Mesenteric fat pad (tissue), 1 donor: Measurements from ENCODE around the gene CABLES1. TPM values are rescaled to one million over a fixed set of nuclear protein-coding genes. Genes with fewer than 3 reads are reported as not detected.
"Not testable (repeated sequence)": the region's sequence is repeated elsewhere in the genome, so short reads cannot be mapped to it uniquely, and the experiment has no call there.

Experiments used
- DNase-seq: peaks from one replicate; pipeline ENCODE4 v3.0.0-alpha.2; 2020; ENCODE audit warnings: low spot score
- total RNA-seq: library from RNA; stranded (reverse); fragmentation: NEBNext Ultra II Directional; extraction: Animal tissue kit (Norgen Biotek cat#: 25700); gene quantifications from one replicate; pipeline ENCODE4 v1.2.1, GENCODE V29; 2021
- donor health status: DM: yes; HTN: yes; CAD: no.

Gene CABLES1
- total RNA-seq, 1 donor from 2014 or later, result 57.0 TPM

DNA sequence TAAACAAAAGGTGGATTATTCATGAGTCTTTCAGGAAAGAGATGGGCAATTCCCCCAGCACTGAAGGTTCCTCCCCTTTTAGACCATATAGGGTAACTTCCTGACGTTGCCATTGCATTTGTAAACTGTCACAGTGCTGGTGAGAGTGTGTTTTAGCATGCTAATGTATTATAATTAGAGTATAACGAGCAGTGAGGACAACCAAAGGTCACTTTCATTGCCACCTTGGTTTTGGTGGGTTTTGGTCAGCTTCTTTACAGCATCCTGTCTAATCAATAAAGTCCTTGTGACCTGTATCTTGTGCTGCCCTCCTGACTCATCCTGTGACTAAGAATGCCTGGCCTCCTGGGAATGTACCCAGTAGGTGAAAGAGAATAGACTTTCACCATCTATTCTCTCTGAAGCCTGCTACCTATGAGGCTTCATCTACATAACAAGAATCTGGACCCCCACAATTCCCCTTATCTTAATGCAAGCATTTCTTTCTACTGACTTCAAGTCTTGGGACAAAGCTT lies 148.7 kb downstream of the CABLES1 start:
- no peak for DNase-seq

DNA sequence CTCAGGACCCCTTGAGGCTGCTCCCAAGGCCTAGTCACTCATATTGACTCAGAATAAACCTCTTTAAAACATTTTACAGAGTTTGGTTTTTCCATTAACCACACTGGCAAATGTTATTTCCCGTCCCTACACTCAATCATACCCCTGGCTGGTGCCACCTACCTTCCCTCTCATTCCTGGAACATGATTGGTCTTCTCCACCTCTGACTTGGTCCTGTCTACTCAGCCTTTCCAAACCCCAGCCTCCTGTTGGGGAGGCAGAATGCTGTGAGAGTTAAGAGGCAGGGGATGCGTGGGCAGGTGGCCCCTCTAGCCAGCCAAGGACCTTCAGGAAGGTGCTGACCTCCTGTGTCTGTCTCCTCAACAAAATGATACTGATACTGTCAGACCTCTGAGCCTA lies 149.3 kb downstream of the CABLES1 start:
- no peak for DNase-seq

DNA sequence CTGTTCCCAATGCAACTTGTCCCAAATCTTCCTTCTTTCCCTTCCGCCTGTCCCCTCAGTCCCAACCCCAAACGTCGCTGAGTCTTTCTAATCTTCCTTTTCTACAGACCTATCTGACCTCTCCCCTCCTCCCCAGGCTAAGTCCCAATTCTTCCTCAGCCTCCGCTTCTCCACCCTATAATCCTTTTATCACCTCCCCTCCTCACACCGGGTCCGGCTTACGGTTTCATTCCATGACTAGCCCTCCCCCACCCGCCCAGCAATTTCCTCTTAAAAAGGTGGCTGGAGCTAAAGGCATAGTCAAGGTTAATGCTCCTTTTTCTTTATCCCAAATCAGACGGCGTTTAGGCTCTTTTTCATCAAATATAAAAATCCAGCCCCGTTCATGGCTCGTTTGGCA lies 150.3 kb downstream of the CABLES1 start:
- not testable (repeated sequence) for DNase-seq

DNA sequence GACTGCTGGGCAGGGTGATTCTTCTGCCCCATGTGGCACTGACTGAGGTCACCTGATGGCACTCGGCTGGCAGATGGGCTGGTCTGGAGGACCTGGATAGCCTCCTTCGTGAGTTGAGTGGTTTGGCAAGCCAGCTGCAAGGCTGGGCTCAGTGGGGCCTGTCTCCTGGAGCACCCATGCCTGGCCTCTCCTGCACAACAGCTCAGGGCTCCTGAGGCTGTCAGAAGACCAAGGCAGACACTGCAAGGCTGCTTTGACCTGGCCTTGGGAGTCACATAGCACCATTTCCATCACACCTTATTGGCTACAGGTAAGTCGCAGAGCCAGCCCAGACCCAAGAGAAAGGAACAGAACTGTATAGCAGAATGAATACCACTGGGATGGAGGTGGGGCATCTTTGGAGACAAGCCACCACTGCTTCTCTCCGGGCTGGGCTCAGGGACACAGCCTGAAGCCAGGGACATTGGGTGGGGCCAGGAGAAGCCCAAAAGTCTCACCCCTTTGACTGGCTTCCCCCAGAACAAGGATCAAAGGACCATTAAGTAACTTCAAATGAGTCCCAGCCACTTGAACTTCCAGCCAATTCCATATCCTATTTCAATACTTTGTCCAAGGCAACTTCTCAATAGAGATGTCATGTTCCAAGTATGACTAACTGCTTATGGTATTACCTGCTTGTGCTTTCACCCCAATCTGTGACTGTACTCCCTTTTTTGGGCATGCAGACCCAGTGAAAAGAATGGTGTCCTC lies 156.3 kb downstream of the CABLES1 start:
- DNase-seq, result no peak

DNA sequence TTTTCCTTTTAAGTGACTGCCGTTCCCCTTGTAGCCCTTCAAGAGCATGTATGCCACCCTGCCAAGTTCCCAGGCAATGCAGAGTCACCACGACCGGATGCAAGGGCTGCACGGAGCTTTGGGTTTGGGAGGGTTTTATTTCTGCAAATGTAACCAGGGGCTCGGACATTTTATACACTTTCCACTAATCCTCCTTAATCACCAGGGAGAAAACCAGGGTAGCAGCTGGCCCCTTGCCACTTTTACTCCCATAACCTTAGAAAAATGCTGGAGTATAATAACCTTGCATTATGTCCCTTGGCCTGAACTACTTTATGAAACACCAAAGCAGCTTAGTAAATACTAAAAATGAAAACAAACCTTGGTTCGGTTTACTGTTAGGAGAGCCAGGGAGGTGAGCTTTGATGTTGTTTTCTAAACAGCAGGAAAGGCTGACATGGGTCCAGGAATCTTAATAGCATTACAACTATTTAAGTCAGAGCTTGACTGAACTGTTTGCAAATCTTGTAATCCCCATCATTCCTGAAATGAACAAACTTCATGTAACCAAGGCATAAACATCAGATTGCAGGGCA lies 165.0 kb downstream of the CABLES1 start:
- DNase-seq, result no peak

DNA sequence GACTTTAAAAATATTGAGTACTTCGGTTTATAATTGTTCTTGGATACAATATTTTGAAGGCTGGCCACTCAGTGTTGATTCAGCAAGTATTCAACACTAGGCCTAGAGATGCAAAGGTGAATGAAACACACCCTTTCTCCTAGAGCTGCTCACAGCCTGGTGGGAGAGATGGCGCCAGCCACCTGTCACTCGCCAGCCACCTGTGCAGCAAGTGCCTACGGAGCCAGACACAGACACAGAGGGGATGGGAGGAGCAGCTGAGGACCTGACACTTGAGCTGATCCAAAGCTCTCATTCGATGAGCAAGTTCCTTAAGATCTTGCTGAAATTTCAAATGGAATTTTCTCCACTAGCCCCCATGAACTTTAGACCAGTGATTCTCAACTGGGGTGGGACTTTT lies 166.7 kb downstream of the CABLES1 start:
- DNase-seq, result no peak

DNA sequence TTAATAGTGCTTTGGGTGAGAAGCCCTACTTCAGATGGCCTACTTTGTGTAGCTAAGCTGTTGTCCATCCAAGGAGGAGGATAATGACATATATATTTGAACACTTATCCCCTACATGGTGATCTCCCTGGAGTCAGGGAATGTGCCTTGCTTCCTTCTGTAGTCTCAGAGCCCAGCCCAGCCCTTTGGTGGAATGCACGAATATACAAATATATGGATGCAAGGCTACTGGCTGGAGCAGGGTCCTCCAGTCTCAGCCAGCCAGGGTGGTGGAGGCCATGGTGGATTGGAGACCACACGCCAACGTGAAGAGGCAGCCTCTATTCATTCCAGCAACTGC lies 167.2 kb downstream of the CABLES1 start:
- DNase-seq, result no peak

DNA sequence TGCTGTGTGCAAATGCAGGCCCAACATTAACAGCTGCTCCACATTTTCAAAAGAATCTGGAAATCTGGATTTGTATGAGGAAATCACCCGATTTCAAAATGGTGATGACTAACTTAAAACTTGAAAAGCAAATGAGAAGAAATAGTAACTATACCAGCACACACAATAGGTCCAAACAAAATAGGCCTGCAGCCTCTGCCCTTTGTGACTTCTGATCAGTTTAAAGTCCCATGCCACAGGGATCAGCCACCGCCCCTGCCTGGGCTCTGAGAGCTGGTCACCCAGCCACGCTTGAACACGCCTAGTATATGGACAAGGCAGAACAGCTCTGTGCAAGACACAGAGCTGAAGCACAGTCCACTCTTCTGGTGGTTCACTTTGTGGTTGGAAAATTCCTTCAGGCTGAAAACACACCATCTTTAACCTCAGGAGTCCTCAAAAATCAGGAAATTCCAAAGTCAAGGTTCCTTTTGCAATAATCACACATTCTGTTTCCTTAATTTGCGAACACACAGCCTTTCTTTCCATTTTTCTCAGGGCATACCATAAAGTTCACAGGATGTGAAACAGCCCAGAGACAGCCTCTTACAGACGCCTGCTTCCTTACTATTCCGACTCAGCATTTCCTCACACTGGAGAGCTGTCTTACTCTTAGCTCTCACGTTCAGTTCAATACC lies 167.7 kb downstream of the CABLES1 start:
- DNase-seq, result no peak

DNA sequence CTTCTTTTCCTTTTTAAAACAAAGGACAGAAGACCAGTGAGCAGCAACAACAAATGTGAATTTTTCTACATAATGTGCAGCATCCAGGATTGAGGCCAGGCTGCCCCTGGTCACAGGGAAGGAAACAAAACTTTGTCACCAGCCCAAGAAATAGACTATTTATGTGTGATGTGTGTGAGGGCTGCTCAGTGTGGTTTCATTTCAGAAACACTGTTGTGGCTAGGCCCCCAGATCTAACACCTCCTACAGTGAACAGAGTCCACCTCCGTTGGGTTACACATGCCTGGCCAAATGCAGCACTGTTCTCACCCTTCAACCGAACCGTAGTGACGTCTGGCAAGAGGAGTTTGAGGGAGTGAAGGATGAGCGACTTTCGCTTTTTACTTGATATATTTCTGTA lies 171.5 kb downstream of the CABLES1 start:
- DNase-seq, result no peak

DNA sequence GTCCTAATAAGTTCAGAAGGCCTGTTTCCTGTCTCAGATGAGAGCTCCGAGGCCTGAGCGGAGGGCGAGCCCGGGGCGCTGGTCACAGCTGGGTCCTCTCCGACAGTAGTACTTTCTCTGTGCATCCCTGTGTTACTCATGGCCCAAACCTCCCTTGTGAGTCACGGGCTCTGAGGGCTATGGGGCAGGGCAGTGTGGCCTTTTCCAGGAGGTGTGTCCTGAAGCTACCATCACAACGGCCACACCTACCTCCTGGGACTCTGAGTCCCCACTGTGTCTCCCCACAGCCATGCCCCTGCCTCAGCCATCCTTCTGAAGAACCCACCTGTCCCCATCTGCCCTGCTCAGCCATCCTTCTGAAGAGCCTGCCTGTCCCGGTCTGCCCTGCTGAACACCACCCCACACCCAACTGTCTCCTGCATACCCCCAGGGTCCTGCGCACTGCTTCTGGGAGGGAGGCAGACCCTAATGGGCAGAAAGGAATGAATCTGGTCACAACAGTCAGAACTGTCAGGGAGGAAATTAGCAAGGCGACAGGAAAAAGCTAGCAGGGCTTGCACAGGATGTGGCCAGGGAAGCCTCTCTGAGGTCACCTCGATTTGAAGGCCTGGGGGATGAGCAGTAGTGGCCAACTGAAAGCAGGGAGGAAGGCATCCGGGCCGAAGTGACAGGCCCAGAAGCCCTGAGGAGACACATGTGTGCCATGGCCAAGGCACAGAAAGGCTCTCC lies 172.4 kb downstream of the CABLES1 start:
- no peak for DNase-seq

Other genes starting within 250 kb of the CABLES1 start
- 18.0 TPM for gene RBBP8, start 202.2 kb upstream of the CABLES1 start, total RNA-seq